ENCODE measurements around the gene BAK1.
"Not testable (repeated sequence)": the region's sequence is repeated elsewhere in the genome, so short reads cannot be mapped to it uniquely, and the experiment has no call there.

BAK1 gene

GRCh38 chr6:33552883-33553282 is 27.2 kb downstream of the BAK1 start:
- DNase-seq (ENCODE audit: low read depth in 4 of 4, low spot score in 1 of 4), result not testable (repeated sequence)

- no peak for DNase-seq (ENCODE audit: low read depth in 4 of 4, low spot score in 1 of 4)
Observed at GRCh38 chr6:33552252-33552651, 27.8 kb downstream of the BAK1 start.

DNA sequence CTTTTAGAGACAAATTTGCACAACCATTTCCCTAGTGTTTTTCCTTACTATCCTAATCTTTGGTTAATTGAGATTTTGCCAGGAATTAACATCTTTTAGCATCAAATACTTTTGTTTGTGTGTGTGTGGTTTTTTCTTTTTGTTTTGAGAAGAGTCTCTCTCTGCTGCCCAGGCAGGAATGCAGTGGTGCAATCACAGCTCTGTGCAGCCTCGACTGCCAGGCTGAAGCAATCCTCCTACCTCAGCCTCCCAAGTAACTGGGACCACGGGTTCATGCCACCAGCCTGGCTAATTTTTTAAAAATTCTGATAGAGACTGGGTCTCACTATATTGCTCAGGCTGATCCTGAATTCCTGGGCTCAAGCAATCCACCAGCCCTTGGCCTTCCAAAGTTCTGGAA is 28.5 kb downstream of the BAK1 start:
- DNase-seq (ENCODE audit: low read depth in 4 of 4, low spot score in 1 of 4), result no peak

- DNase-seq (ENCODE audit: low read depth in 4 of 4, low spot score in 1 of 4), result no peak
Observed at GRCh38 chr6:33549896-33550295, 30.2 kb downstream of the BAK1 start.

- no peak for DNase-seq (ENCODE audit: low read depth in 4 of 4, low spot score in 1 of 4)
Observed at GRCh38 chr6:33549196-33549595, 30.9 kb downstream of the BAK1 start.

DNA sequence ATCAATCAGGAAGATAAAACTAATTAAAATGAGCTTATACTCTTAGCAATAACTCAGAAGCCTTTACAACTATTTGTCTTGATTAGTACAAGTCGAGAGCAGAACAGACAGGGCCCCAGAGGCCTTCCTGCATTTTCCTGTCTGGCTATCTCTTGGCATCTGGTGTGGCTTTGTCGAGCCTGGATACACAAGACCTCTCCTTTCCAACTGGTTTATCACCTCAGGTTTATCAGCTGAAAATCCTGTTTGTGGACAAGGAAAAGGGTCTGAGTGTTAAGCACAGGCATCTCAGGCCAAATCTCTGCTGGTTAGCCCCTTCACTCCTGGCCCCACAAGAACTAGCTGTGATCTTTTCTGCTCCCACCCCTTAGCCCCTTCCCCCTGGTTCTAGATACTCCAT is 32.6 kb downstream of the BAK1 start:
- no peak for DNase-seq (ENCODE audit: low read depth in 4 of 4, low spot score in 1 of 4)

DNA sequence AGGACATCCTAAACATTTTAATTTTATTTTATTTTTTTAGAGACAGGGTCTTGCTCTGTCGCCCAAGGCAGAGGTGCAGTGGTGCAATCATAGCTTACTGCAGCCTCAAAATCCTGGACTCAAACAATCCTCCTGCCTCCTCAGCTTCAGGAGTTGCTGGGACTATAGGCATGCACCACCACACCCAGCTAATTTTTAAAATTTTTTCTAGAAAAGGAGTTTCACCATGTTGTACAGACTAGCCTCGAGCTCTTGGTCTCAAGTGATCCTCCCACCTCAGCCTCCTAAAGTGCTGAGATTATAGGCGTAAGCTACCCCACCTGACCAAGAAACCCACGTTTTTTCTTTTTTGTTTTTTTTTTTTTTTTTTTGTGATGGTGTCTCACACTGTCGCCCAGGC is 33.3 kb downstream of the BAK1 start:
- DNase-seq (ENCODE audit: low read depth in 4 of 4, low spot score in 1 of 4), result no peak

DNA sequence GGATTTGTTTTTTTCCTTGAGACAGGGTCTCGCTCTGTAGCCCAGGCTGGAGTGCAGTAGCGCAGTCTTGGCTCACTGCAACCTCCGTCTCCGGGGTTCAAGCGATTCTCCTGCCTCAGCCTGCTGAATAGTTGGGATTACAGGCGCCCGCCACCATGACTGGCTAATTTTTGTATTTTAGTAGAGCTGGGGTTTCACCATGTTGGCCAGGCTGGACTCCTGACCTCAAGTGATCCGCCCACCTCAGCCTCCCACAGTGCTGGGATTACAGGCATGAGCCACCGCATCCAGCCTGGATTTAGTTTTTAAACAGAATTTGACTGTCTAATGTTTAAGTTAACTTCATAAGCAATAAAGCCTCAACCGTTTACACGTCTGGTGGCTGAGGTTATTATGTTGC is 34.8 kb downstream of the BAK1 start:
- DNase-seq (ENCODE audit: low read depth in 4 of 4, low spot score in 1 of 4), result not testable (repeated sequence)

DNA sequence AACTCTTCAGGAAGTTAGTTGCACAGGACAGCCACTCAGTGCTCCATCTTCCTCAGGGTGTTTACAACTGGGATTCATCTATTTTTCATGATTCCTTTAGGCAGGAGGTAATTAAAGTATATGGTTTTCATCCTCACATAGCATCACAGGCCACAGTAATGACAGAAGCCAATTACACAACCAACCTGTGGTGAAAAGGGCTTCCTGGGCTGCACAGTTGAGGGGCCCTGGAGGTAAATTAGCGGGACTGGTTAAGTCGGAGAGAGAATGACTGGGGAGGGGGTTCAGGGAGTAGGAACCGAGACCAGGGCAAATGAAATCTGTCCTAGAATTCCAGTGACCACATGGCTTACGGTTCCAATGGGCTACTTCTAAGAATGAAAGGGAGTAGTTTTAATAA is 37.0 kb downstream of the BAK1 start:
- no peak for DNase-seq (ENCODE audit: low read depth in 4 of 4, low spot score in 1 of 4)

DNA sequence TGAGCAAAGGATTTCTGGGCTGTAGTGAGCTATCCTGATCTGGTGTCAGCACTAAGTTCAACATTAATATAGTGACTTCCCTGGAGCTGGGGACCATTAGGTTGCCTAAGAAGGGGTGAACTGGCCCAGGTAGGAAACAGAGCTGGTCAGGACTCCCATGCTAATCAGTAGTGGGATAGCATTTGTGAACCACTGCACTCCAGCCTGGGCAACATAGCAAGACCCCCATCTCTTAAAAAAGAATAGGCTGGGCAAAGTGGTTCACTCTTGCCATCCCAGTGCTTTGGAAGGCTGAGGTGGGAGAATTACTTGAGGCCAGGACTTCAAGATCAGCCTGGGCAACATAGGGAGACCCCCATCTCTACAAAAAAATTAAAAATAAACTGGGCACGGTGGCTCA is 39.3 kb downstream of the BAK1 start:
- DNase-seq (ENCODE audit: low read depth in 4 of 4, low spot score in 1 of 4), result no peak

DNA sequence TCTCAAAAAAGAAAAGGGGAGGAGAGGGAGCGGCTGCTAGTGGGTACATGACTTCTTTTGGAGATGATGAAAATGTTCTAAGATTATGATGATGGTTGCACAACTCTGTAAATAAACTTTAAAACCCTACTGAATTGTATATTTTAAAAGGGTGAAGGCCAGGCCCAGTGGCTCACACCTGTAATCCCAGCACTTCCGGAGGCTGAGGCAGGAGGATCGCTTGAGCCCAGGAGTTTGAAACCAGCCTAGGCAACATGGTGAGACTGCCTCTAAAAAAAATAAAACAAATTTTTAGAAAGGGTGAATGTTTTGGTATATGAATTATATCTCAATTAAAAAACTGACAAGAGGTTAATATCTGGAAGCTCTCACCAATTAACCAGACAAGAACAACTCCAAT is 45.4 kb downstream of the BAK1 start:
- DNase-seq (ENCODE audit: low read depth in 4 of 4, low spot score in 1 of 4), result no peak

DNA sequence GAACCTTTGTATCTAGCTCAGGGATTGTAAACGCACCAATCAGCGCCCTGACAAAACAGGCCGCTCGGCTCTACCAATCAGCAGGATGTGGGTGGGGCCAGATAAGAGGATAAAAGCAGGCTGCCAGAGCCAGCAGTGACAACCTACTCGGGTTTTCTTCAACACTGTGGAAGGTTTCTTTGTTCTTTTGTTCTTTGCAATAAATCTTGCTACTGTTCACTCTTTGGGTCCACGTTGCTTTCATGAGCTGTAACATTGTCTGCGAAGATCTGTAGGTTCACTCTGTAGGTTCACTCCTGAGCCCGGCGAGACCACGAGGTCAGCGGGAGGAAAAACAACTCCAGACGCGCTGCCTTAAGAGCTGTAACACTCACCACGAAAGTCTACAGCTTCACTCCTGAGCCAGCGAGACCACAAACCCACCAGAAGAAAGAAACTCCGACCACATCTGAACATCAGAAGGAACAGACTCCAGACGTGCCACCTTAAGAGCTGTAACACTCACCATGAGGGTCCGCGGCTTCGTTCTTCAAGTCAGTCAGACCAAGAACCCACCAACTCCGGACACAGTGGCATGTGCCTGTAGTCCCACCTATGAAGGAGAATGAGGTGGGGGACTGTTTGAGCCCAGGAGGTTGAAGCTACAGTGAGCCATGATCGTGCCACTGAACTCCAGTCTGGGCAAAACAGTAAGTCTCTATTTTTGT is 46.8 kb downstream of the BAK1 start:
- peak in 3 of 4 experiments; percentile 3 to 34 (median 30) for DNase-seq (ENCODE audit: low read depth in 4 of 4, low spot score in 1 of 4)

DNA sequence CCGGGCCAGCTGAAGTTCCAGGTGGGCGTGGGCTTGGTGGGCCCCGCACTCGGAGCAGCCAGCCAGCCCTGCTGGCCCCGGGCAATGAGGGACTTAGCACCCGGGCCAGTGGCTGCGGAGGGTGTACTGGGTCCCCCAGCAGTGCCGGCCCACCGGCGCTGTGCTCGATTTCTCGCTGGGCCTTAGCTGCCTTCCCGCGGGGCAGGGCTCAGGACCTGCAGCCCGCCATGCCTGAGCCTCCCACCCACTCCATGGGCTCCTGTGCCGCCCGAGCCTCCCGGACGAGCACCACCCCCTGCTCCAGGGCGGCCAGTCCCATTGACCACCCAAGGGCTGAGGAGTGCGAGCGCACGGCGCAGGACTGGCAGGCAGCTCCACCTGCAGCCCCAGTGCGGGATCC is 47.6 kb downstream of the BAK1 start:
- not testable (repeated sequence) for DNase-seq (ENCODE audit: low read depth in 4 of 4, low spot score in 1 of 4)

GRCh38 chr6:33530617-33531016 is 49.5 kb downstream of the BAK1 start:
- DNase-seq (ENCODE audit: low read depth in 4 of 4, low spot score in 1 of 4), result not testable (repeated sequence)
